Upper lobe of right lung (tissue), 1 donor: ENCODE results near the gene TIMM17A. TPM values are rescaled to one million over a fixed set of nuclear protein-coding genes. Genes with fewer than 3 reads are reported as not detected.
"Not testable (repeated sequence)": the region's sequence is repeated elsewhere in the genome, so short reads cannot be mapped to it uniquely, and the experiment has no call there.

Experiments used
- ATAC-seq: fragments of 200-7000 bp; cut with Tn5 transposase; one replicate; pipeline ENCODE4 v1.9.1; 2020; ENCODE audit warnings: mild to moderate bottlenecking, moderate library complexity
- DNase-seq: peaks from one replicate; pipeline ENCODE4 v3.0.0-alpha.2; 2020
- H3K27ac ChIP-seq: fragments of 200-600 bp; one replicate; pipeline ENCODE4 v1.8.0; 2022
- H3K27me3 ChIP-seq: fragments of 200-600 bp; one replicate; pipeline ENCODE4 v1.8.0; 2022; ENCODE audit warnings: mild to moderate bottlenecking
- H3K36me3 ChIP-seq: fragments of 200-600 bp; one replicate; pipeline ENCODE4 v1.8.0; 2022
- H3K4me1 ChIP-seq: fragments of 200-600 bp; one replicate; pipeline ENCODE4 v1.8.0; 2022
- H3K4me3 ChIP-seq: fragments of 200-600 bp; one replicate; pipeline ENCODE4 v1.8.0; 2022; ENCODE audit warnings: mild to moderate bottlenecking
- H3K9me3 ChIP-seq: fragments of 200-600 bp; one replicate; pipeline ENCODE4 v1.8.0; 2022
- intact Hi-C: fragments of 100-400 bp; cut with DNase I; formaldehyde crosslinking; loops from one replicate; pipeline ENCODE4 v1.11.0; 2022
- total RNA-seq: library from RNA; stranded (reverse); fragmentation: NEBNext Ultra II Directional; extraction: Animal tissue kit (Norgen Biotek cat#: 25700); gene quantifications from one replicate; pipeline ENCODE4 v1.2.1, GENCODE V29; 2021
- TF ChIP-seq, protein P1 (sequence below): fragments of 200-600 bp; IDR thresholded peaks from one replicate; pipeline ENCODE4 v1.8.0; 2022; ENCODE audit warnings: antibody characterized with exemption
- donor health status: DM: no; HTN: yes; CAD: no; lungs with severe emphysema.

The TIMM17A gene
- total RNA-seq, 1 donor from 2014 or later, result 33.9 TPM

GRCh38 chr1:201937624-201938213 is 17.6 kb upstream of the TIMM17A start:
- no peak for ATAC-seq
- DNase-seq, result no peak

GRCh38 chr1:201938440-201939035 is 16.8 kb upstream of the TIMM17A start:
- intact Hi-C loops, result no loop called here
- Histone ChIP-seq H3K4me3 (no peak overlapping the region), H3K4me1 (no peaks in the 10 kb centered on the region), H3K27ac (peak overlapping the region; percentile 58), H3K36me3 (no peaks in the 10 kb centered on the region), H3K9me3 (no peaks in the 10 kb centered on the region), H3K27me3 (no peaks in the 10 kb centered on the region)
- TF ChIP-seq, protein P1, sequence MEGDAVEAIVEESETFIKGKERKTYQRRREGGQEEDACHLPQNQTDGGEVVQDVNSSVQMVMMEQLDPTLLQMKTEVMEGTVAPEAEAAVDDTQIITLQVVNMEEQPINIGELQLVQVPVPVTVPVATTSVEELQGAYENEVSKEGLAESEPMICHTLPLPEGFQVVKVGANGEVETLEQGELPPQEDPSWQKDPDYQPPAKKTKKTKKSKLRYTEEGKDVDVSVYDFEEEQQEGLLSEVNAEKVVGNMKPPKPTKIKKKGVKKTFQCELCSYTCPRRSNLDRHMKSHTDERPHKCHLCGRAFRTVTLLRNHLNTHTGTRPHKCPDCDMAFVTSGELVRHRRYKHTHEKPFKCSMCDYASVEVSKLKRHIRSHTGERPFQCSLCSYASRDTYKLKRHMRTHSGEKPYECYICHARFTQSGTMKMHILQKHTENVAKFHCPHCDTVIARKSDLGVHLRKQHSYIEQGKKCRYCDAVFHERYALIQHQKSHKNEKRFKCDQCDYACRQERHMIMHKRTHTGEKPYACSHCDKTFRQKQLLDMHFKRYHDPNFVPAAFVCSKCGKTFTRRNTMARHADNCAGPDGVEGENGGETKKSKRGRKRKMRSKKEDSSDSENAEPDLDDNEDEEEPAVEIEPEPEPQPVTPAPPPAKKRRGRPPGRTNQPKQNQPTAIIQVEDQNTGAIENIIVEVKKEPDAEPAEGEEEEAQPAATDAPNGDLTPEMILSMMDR, result no peak
- no peak for ATAC-seq
- DNase-seq, result no peak

More at GRCh38 chr1:201937624-201938213, 17.6 kb upstream of the TIMM17A start:
- TF ChIP-seq, protein P1, result no peak
- H3K27ac ChIP-seq, result no peak overlapping the region
- H3K4me1 ChIP-seq, result no peaks in the 10 kb centered on the region
- no peak overlapping the region for H3K4me3 ChIP-seq
- no peaks in the 10 kb centered on the region for H3K9me3 ChIP-seq
- intact Hi-C loops, result no loop called here
- no peaks in the 10 kb centered on the region for H3K36me3 ChIP-seq
- no peaks in the 10 kb centered on the region for H3K27me3 ChIP-seq

DNA sequence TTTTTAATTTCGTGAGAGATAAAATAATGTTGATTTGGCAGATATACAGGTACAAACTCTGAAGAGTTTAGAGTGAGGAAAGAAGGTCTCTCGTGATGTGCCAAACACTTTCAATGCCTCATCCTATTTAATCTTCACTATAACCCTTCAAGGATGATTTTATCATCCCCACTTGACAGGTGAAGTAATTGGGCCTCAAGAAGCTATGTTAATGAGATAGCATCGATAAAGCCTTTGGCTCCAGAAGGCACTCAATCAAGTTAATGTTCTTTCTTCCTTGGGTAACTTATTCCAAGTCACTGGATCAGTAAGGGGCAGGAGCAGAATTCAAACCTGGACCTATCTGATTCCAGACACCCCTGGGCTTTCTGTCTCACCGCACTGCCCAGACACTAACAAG is 16.2 kb upstream of the TIMM17A start:
- Histone ChIP-seq H3K4me1 (no peaks in the 10 kb centered on the region), H3K4me3 (no peak overlapping the region), H3K27ac (peak overlapping the region; percentile 58), H3K36me3 (no peaks in the 10 kb centered on the region), H3K9me3 (no peaks in the 10 kb centered on the region), H3K27me3 (peaks cover 4% of the 10 kb centered on the region)
- DNase-seq (no peak), ATAC-seq (no peak)
- TF ChIP-seq, protein P1, result no peak
- intact Hi-C loops, result no loop called here

DNA sequence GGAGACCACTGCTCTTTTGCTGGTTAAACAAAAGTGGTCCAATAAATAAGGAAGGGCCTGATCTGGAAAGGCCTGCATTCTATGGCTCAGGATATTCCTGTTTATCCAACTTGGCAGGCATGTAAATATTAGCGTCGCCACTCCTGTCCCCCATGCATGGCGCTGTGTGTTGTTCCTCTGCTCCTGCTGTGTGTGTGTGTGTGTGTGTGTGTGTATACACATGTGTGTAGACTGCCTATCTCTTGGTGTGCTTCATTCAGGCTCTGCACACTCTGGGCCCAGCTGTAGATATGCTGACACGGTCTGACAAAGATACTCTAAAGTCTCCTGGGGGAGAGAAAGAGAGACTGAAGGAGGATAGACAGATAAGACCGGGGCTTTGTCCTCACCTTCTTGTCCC is 15.7 kb upstream of the TIMM17A start:
- ATAC-seq, result peak; percentile 50
- Histone ChIP-seq H3K4me3 (no peak overlapping the region), H3K4me1 (no peaks in the 10 kb centered on the region), H3K27me3 (peaks cover 8% of the 10 kb centered on the region), H3K9me3 (no peaks in the 10 kb centered on the region), H3K27ac (peak overlapping the region; percentile 58), H3K36me3 (no peaks in the 10 kb centered on the region)
- intact Hi-C loops, result no loop called here
- no peak for DNase-seq
- TF ChIP-seq, protein P1, result no peak

GRCh38 chr1:201940316-201940715 is 15.0 kb upstream of the TIMM17A start:
- H3K27ac ChIP-seq, H3K4me3 ChIP-seq, H3K9me3 ChIP-seq, H3K36me3 ChIP-seq, intact Hi-C loops, H3K4me1 ChIP-seq, ATAC-seq, DNase-seq: not testable (repeated sequence)
- H3K27me3 ChIP-seq, result peaks cover 10% of the 10 kb centered on the region

DNA sequence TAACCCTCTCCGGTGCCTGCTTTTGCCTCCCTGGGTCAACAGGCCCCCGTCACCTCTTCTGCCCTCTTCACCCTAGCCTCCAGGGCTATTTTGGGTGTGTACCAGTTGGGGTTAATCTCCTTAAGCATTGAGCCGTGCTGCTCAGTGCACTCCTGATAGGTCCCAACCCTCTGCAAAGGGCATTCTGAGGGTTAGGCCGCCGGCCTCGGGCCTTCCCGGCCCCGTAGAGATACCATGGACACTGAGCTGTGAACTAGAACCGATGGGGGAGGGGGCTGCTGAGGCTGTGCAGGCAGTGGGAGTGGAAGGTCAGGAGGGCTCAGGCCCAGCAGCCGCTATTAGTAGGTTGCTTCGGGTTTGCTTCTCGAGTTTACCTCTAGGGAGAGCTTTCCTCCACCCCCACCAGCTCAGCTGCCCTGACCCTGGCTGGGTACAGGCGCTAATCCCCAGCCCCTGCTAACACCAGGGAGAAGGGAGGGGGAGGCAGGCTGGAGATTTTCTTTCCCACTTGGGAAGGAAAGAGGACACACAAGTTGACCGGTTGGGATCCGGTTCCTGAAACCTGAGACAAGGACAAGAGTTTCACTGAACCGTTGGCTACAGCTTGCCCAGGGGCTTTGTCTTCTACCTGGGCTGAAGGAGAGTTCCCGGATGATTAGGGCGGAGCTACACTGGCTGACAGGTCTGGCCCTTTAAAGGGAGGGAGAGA is 13.7 kb upstream of the TIMM17A start:
- no peak for DNase-seq
- Histone ChIP-seq H3K9me3 (no peaks in the 10 kb centered on the region), H3K4me1 (no peaks in the 10 kb centered on the region), H3K4me3 (peak overlapping the region; percentile 23), H3K27ac (no peak overlapping the region), H3K27me3 (peaks cover 10% of the 10 kb centered on the region), H3K36me3 (no peaks in the 10 kb centered on the region)
- intact Hi-C loops, result no loop called here
- TF ChIP-seq, protein P1, result no peak
- ATAC-seq, result no peak
